Activated CD4-positive, alpha-beta T cell treated with anti-CD3 and anti-CD28 coated beads, Interleukin-2, amount 10 ng/mL, durations not matched to agents 24 days and 14 days (primary cell): ENCODE measurements around the gene PKIG. TPM values are rescaled to one million over a fixed set of nuclear protein-coding genes. Genes with fewer than 3 reads are reported as not detected.
"Not testable (repeated sequence)": the region's sequence is repeated elsewhere in the genome, so short reads cannot be mapped to it uniquely, and the experiment has no call there.

ENCODE experiments used
- DNase-seq: peaks from one replicate; pipeline ENCODE4 v3.0.0; 2022
- H3K27ac Mint-ChIP-seq: one replicate; pipeline ENCODE4 v1.8.0; 2022; ENCODE audit warnings: mild to moderate bottlenecking, mixed read lengths
- H3K27me3 Mint-ChIP-seq: one replicate; pipeline ENCODE4 v1.8.0; 2022; ENCODE audit warnings: mixed read lengths
- H3K36me3 Mint-ChIP-seq: one replicate; pipeline ENCODE4 v1.8.0; 2022; ENCODE audit warnings: low read depth, mild to moderate bottlenecking, mixed read lengths
- H3K4me1 Mint-ChIP-seq: one replicate; pipeline ENCODE4 v1.8.0; 2021; ENCODE audit warnings: mixed read lengths
- H3K4me3 Mint-ChIP-seq: one replicate; pipeline ENCODE4 v1.8.0; 2022; ENCODE audit warnings: mild to moderate bottlenecking, moderate library complexity, mixed read lengths
- H3K9me3 Mint-ChIP-seq: one replicate; pipeline ENCODE4 v1.8.0; 2021; ENCODE audit warnings: mixed read lengths
- intact Hi-C: fragments of 100-400 bp; cut with micrococcal nuclease; formaldehyde crosslinking; loops from one replicate; pipeline ENCODE4 v1.15.1; 2023
- total RNA-seq: library from RNA; stranded (reverse); gene quantifications from 2 replicates; pipeline ENCODE4 v1.2.3, GENCODE V29; 2022

The PKIG gene
- total RNA-seq, 1 donor from 2014 or later: 1.7 TPM

GRCh38 chr20:44648579-44648978, 66.2 kb downstream of the PKIG start:
- no peak for DNase-seq
- H3K9me3 Mint-ChIP-seq: no peaks in the 10 kb centered on the region
- intact Hi-C loops: loop anchor here (10.0 kb wide), 1 partner anchor 434 kb away; the partner anchor contains the start of gene OSER1
- no peaks in the 10 kb centered on the region for H3K27me3 Mint-ChIP-seq
- peak overlapping the region; percentile 62 for H3K27ac Mint-ChIP-seq
- H3K4me3 Mint-ChIP-seq: peak overlapping the region; percentile 89
- H3K36me3 Mint-ChIP-seq: peaks cover 8% of the 10 kb centered on the region
- peaks cover 70% of the 10 kb centered on the region for H3K4me1 Mint-ChIP-seq

DNA sequence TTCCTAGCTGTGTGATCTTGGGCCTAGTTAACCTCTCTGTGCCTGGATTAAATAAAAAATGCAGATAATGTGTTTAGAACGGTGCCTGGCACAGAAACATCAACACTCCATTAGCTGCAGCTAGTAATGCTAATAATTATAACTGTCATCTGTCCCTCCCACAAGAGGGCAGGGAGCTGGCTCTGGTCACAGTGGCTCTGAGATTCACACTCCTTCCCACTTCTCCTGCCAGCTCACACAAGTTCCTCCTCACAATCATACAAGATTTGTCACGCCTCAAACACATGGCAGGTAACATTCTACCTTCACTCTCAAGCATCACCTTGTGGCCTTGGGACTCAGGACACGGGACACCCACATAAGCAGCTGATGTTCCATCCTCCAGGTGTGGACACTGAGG, 66.7 kb downstream of the PKIG start:
- intact Hi-C loops: loop anchor here (10.0 kb wide), 1 partner anchor 434 kb away; the partner anchor contains the start of gene OSER1
- Mint-ChIP-seq H3K27ac (peak overlapping the region; percentile 57), H3K4me1 (peaks cover 68% of the 10 kb centered on the region)

GRCh38 chr20:44649976-44650375, 67.6 kb downstream of the PKIG start:
- Mint-ChIP-seq H3K9me3 (no peaks in the 10 kb centered on the region), H3K36me3 (peaks cover 12% of the 10 kb centered on the region), H3K4me3 (peak overlapping the region; percentile 89), H3K4me1 (peaks cover 60% of the 10 kb centered on the region), H3K27ac (peak overlapping the region; percentile 53), H3K27me3 (no peaks in the 10 kb centered on the region)
- no peak for DNase-seq
- intact Hi-C loops: loop anchor here (10.0 kb wide), 1 partner anchor 435 kb away; the partner anchor contains the start of gene OSER1

More for the DNA sequence above, 66.7 kb downstream of the PKIG start:
- Mint-ChIP-seq H3K4me3 (peak overlapping the region; percentile 89), H3K27me3 (no peaks in the 10 kb centered on the region), H3K36me3 (peaks cover 11% of the 10 kb centered on the region), H3K9me3 (no peaks in the 10 kb centered on the region)
- no peak for DNase-seq

GRCh38 chr20:44650771-44651433, 68.5 kb downstream of the PKIG start:
- peak overlapping the region; percentile 83 for H3K27ac Mint-ChIP-seq
- intact Hi-C loops: no loop called here
- peak overlapping the region; percentile 89 for H3K4me3 Mint-ChIP-seq
- H3K4me1 Mint-ChIP-seq: peaks cover 56% of the 10 kb centered on the region
- H3K9me3 Mint-ChIP-seq: no peaks in the 10 kb centered on the region
- peak; percentile 83 for DNase-seq
- no peaks in the 10 kb centered on the region for H3K27me3 Mint-ChIP-seq
- H3K36me3 Mint-ChIP-seq: peaks cover 15% of the 10 kb centered on the region

DNA sequence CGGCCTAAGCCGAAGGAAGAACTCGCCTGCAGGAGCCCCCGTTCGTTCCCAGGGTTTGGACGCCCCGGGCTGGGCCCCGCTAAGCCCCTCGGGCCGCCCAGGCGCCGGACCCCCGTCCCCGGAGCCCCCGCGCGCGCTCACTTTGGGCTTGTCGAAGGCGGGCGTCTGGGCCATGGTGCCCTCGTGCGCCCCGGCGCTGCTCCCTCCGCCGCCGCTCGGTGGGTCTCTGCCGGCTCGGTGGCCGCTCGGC, 69.0 kb downstream of the PKIG start:
- Mint-ChIP-seq H3K9me3 (no peaks in the 10 kb centered on the region), H3K27ac (peak overlapping the region; percentile 83)

DNA sequence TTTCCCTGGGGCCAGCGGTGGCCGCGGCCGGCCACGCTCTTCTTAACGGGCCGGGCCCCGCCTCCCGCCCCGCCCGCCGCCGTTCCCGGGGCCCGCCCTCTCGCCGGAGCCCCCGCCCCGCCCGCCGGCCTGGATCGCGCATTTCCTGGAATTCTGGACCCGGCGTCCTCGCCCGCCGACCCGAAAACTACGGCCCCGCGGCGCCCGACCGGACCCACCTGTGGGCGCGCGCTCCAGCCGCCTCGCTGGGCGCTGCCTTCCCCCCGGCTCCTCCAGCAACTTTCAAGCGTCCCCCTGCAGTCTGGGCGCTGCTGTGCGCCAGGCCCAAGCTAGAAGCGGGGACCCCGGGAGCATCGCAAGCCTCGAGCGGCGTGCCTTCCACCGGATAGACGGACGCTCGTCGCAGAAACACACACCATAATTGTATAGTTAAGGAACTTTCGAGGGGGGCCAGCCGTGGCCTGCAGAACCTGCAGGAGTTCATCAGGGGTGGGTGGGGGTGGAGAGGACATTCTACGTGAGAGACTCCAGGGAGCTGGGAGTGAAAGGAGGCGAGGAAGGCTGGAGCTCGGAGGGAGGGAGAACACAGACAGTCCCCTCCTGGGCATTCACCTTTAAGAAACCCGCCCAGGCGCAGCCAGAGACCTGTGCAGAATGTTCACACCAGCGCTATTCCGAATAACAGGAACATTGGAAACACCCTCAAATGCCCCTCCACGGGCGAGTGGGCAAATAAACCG, 69.5 kb downstream of the PKIG start, which contains the start of gene ADA:
TSS of gene ADA (minus strand) at position 16 of the 740 bp plus-strand sequence. CDS start 92 bp downstream, outside the sequence.
- peak; percentile 87 for DNase-seq
- Mint-ChIP-seq H3K4me1 (peaks cover 48% of the 10 kb centered on the region), H3K4me3 (peak within 1 kb of the TSS; percentile 89), H3K36me3 (peaks cover 21% of the 10 kb centered on the region), H3K27ac (peak within 1 kb of the TSS; percentile 88), H3K9me3 (no peaks in the 10 kb centered on the region), H3K27me3 (no peaks in the 10 kb centered on the region)
- intact Hi-C loops: loop anchor here (1.0 to 2.0 kb wide), 2 partner anchors 19 to 177 kb away; partner anchors contain the start of gene TTPAL

More for the DNA sequence above, 69.0 kb downstream of the PKIG start:
- H3K27me3 Mint-ChIP-seq: no peaks in the 10 kb centered on the region
- H3K4me1 Mint-ChIP-seq: peaks cover 52% of the 10 kb centered on the region
- peak overlapping the region; percentile 89 for H3K4me3 Mint-ChIP-seq
- DNase-seq: no peak
- peaks cover 17% of the 10 kb centered on the region for H3K36me3 Mint-ChIP-seq
- intact Hi-C loops: no loop called here

- DNase-seq: no peak
- Mint-ChIP-seq H3K9me3 (no peaks in the 10 kb centered on the region), H3K4me1 (peaks cover 36% of the 10 kb centered on the region), H3K27ac (no peak overlapping the region), H3K4me3 (peak overlapping the region; percentile 83), H3K27me3 (no peaks in the 10 kb centered on the region), H3K36me3 (peaks cover 32% of the 10 kb centered on the region)
- intact Hi-C loops: loop anchor here (2.0 kb wide), 1 partner anchor 17 kb away; no protein-coding TSS in a partner anchor
Measured at GRCh38 chr20:44653546-44653945, 71.2 kb downstream of the PKIG start.

- DNase-seq, H3K27ac Mint-ChIP-seq, intact Hi-C loops, H3K4me3 Mint-ChIP-seq, H3K27me3 Mint-ChIP-seq, H3K9me3 Mint-ChIP-seq: not testable (repeated sequence)
- H3K36me3 Mint-ChIP-seq: peaks cover 38% of the 10 kb centered on the region
- peaks cover 29% of the 10 kb centered on the region for H3K4me1 Mint-ChIP-seq
Measured at GRCh38 chr20:44654210-44654609, 71.8 kb downstream of the PKIG start.

DNA sequence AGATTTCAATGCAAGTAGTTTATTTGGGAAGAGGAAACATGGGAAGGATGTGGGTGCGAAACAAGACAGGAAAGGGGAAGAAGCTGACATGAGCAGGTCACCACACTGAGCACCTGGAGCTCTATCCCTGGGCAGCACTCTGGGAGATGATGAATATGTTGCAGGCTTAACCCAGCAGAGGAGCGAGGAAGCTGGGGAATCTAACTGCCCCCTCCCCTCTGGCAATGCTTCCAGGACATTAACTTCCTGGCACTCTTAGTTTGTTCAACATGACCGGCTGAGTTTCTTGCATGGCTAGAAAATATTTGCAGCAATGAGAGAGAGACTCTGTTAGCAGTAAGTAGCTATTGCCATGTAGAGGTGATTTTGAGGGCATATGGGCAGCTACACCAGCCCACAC, 74.1 kb downstream of the PKIG start:
- intact Hi-C loops: no loop called here
- peaks cover 6% of the 10 kb centered on the region for H3K9me3 Mint-ChIP-seq
- no peak overlapping the region for H3K4me3 Mint-ChIP-seq
- H3K27ac Mint-ChIP-seq: no peak overlapping the region
- H3K36me3 Mint-ChIP-seq: peaks cover 49% of the 10 kb centered on the region
- peaks cover 19% of the 10 kb centered on the region for H3K4me1 Mint-ChIP-seq
- no peaks in the 10 kb centered on the region for H3K27me3 Mint-ChIP-seq
- no peak for DNase-seq

DNA sequence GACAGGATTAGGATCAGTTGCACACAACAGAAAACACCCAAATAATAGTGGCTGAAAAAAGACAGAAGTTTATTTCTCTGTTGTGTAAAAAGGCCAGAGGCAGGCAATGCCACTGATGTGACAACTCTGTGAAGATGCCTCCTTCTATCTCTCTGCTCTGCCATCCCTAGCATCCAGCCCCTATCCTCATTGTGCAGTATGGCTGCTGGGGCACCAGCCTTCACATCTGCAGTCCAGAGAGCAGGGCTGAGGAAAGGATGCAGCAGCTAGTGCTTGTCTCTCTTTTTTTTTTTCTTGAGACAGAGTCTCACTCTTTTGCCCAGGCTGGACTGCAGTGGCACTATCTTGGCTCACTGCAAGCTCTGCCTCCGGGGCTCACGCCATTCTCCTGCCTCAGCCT, 75.5 kb downstream of the PKIG start:
- Mint-ChIP-seq H3K9me3 (peaks cover 6% of the 10 kb centered on the region), H3K27ac (no peak overlapping the region), H3K27me3 (no peaks in the 10 kb centered on the region), H3K36me3 (peaks cover 54% of the 10 kb centered on the region), H3K4me3 (no peak overlapping the region), H3K4me1 (peaks cover 23% of the 10 kb centered on the region)
- DNase-seq: no peak
- intact Hi-C loops: no loop called here

GRCh38 chr20:44658810-44659209, 76.4 kb downstream of the PKIG start:
- H3K36me3 Mint-ChIP-seq: peaks cover 50% of the 10 kb centered on the region
- intact Hi-C loops: no loop called here
- H3K4me3 Mint-ChIP-seq: no peak overlapping the region
- no peaks in the 10 kb centered on the region for H3K27me3 Mint-ChIP-seq
- peaks cover 6% of the 10 kb centered on the region for H3K9me3 Mint-ChIP-seq
- no peak for DNase-seq
- H3K27ac Mint-ChIP-seq: no peak overlapping the region
- H3K4me1 Mint-ChIP-seq: peaks cover 15% of the 10 kb centered on the region

DNA sequence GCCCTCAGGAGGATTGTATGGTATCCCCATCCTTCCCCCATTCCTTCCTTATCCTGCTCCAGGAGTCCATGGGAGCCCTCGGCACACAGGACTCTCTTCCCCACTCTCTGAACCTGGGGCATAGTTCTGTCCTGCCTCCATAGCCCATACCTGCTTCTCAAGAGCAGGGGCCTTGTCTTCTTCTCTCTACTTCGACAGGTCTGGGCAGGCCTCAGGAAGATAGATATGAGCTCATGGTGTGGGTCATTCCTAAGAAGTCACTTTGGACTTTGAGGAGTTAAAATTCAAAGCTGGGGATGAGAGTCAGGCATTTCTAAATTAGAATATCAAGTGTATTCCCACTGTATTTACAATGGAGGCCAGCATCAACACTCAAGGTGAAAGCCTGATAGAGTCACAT, 77.6 kb downstream of the PKIG start:
- Mint-ChIP-seq H3K27ac (peak overlapping the region; percentile 34), H3K9me3 (peaks cover 6% of the 10 kb centered on the region), H3K27me3 (no peaks in the 10 kb centered on the region), H3K4me3 (no peak overlapping the region), H3K36me3 (peaks cover 48% of the 10 kb centered on the region), H3K4me1 (peaks cover 17% of the 10 kb centered on the region)
- DNase-seq: no peak
- intact Hi-C loops: no loop called here

DNA sequence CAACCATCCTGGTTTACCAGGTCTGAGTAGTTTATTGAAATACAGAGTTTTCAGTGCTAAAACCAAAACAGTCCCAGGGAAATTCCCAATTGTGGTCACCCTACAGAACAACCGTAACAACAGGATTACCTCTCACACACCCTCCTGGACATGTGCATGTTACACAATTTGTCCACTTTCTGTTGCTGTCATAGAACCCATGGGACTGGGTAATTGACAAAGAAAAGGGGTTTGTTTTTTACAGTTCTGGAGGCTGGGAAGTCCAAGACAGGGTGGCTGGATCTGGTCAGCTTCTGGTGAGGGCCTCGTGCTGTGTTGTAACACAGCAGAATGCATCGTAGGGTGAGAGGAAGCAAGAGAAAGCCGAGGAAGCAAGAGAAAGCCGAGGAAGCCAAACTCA, 78.2 kb downstream of the PKIG start:
- no peak for DNase-seq
- no peak overlapping the region for H3K27ac Mint-ChIP-seq
- H3K27me3 Mint-ChIP-seq: no peaks in the 10 kb centered on the region
- H3K4me1 Mint-ChIP-seq: peaks cover 17% of the 10 kb centered on the region
- peaks cover 48% of the 10 kb centered on the region for H3K36me3 Mint-ChIP-seq
- intact Hi-C loops: no loop called here
- no peak overlapping the region for H3K4me3 Mint-ChIP-seq
- H3K9me3 Mint-ChIP-seq: peaks cover 6% of the 10 kb centered on the region

DNA sequence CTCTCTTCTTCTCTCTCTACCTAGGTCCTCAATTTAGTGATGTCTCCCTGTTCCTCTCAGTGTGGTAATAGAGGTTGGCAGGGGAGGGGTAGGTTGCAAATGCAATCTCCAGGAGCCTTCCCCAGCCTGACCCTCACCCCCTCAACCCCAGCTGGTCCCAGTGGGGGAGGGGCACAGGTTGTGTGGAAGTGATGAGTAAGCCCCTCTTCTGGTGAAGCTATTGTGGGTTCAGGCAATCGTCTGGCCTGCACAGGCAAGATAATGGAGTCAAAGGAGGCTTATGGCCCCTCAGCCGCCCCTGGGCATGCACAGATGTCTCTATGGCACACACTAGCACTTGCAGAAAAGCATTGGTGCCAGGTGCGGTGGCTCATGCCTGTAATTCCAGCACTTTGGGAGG, 79.9 kb downstream of the PKIG start:
- DNase-seq: no peak
- H3K4me3 Mint-ChIP-seq: no peak overlapping the region
- no peak overlapping the region for H3K27ac Mint-ChIP-seq
- peaks cover 6% of the 10 kb centered on the region for H3K9me3 Mint-ChIP-seq
- H3K27me3 Mint-ChIP-seq: no peaks in the 10 kb centered on the region
- peaks cover 42% of the 10 kb centered on the region for H3K36me3 Mint-ChIP-seq
- intact Hi-C loops: no loop called here
- peaks cover 15% of the 10 kb centered on the region for H3K4me1 Mint-ChIP-seq
